HCT116 (cell line): ENCODE measurements around the gene MUC4. TPM values are rescaled to one million over a fixed set of nuclear protein-coding genes. Genes with fewer than 3 reads are reported as not detected.

ENCODE experiments used
- ATAC-seq: fragments of 200-7000 bp; cut with Tn5 transposase; 2 replicates; pipeline ENCODE4 v1.9.1; 2020; ENCODE audit warnings: mild to moderate bottlenecking, moderate library complexity
- BruUV-seq: library from RNA; stranded (reverse); fragments of 400-500 nt; replicated peaks from 2 replicates; lab custom pipeline; 2021; lab: Mats Ljungman, UMichigan
- CTCF ChIA-PET: fragments of 300-600 bp; sonication (Branson Sonifier 250); formaldehyde crosslinking; loops from one replicate; lab custom pipeline; 2021; ENCODE audit warnings: antibody characterized with exemption; lab: Charles Lee
- POLR2A ChIA-PET: fragments of 300-600, 350-600 bp; sonication (Branson Sonifier 250); formaldehyde crosslinking; loops from one replicate; lab custom pipeline; 2021; ENCODE audit warnings: antibody characterized with exemption; lab: Charles Lee
- RAD21 ChIA-PET, 2 experiments: fragments of 300-600 bp; sonication (Branson Sonifier 250); formaldehyde crosslinking; loops; one replicate each; lab custom pipeline; 2023; ENCODE audit warnings: low total read pairs in 2 of 2; ENCODE audit not compliant: uncharacterized antibody in 2 of 2, unreplicated experiment in 2 of 2, low non-redundant PET in 1 of 2; lab: Charles Lee
- DNase-seq: peaks from one replicate; pipeline ENCODE4 v3.0.0-alpha.2; 2010; ENCODE audit warnings: low read depth, low spot score
- H2AFZ ChIP-seq: fragments of 200-600 bp; shearing (Covaris generic), sonication (generic); 2 replicates; pipeline ENCODE4 v1.6.1; 2017; ENCODE audit warnings: low read depth, mixed run types, mixed read lengths, antibody characterized with exemption, low read length; ENCODE audit not compliant: poor library complexity, severe bottlenecking
- H3K27ac ChIP-seq: 2 replicates; pipeline ENCODE4 v1.5.1; 2012; ENCODE audit warnings: low read depth, low read length
- H3K27me3 ChIP-seq: fragments of 200-600 bp; sonication (generic); 2 replicates; pipeline ENCODE4 v1.6.1; 2016; ENCODE audit warnings: mixed run types, low read length, mixed read lengths; ENCODE audit not compliant: insufficient read depth
- H3K36me3 ChIP-seq, 2 experiments: fragments of 200-500 bp in 1 of 2; fragments of 200-600 bp in 1 of 2; sonication (Bioruptor generic) in 1 of 2; sonication (generic) in 1 of 2; 2 replicates each; pipeline versions ENCODE4 v1.5.1 to v1.6.1; 2014 to 2016; ENCODE audit warnings: low read length in 2 of 2, inconsistent platforms in 1 of 2, mixed read lengths in 1 of 2, mixed run types in 1 of 2; ENCODE audit not compliant: insufficient read depth in 2 of 2, control insufficient read depth in 1 of 2
- H3K4me1 ChIP-seq, 2 experiments: fragments of 200-600 bp in 1 of 2; sonication (generic) in 1 of 2; 2 replicates each; pipeline versions ENCODE4 v1.5.1 to v1.6.1; 2012 to 2017; ENCODE audit warnings: low read length in 2 of 2, inconsistent platforms in 1 of 2, mild to moderate bottlenecking in 1 of 2, mixed read lengths in 1 of 2, mixed run types in 1 of 2, moderate library complexity in 1 of 2; ENCODE audit not compliant: insufficient read depth in 2 of 2, control insufficient read depth in 1 of 2
- H3K4me2 ChIP-seq: fragments of 200-600 bp; sonication (generic); 2 replicates; pipeline ENCODE4 v1.6.1; 2017; ENCODE audit warnings: mixed run types, low read length, mixed read lengths
- H3K4me3 ChIP-seq, 2 experiments: fragments of 200-600 bp in 1 of 2; sonication (generic) in 1 of 2; replicated peaks in 1 of 2; 2 replicates each; pipeline ENCODE4 v1.5.1; 2011 to 2016; ENCODE audit warnings: low read length in 2 of 2, control low read depth in 1 of 2, low read depth in 1 of 2, mild to moderate bottlenecking in 1 of 2, mixed read lengths in 1 of 2, mixed run types in 1 of 2
- H3K79me2 ChIP-seq: fragments of 200-600 bp; sonication (generic); 2 replicates; pipeline ENCODE4 v1.6.1; 2017; ENCODE audit warnings: mild to moderate bottlenecking, mixed run types, low read length, moderate library complexity, mixed read lengths; ENCODE audit not compliant: insufficient read depth
- H3K9ac ChIP-seq: fragments of 200-600 bp; sonication (generic); 2 replicates; pipeline ENCODE4 v1.6.1; 2016; ENCODE audit warnings: low read length, mixed read lengths
- H3K9me2 ChIP-seq: fragments of 200-600 bp; sonication (generic), shearing (Covaris generic); 2 replicates; pipeline ENCODE4 v1.6.1; 2017; ENCODE audit warnings: mixed run types, mild to moderate bottlenecking, moderate library complexity; ENCODE audit not compliant: insufficient read depth
- H3K9me3 ChIP-seq, 2 experiments: fragments of 200-500 bp in 1 of 2; fragments of 200-600 bp in 1 of 2; sonication (Bioruptor generic) in 1 of 2; sonication (generic) in 1 of 2; 2 replicates each; pipeline ENCODE4 v1.6.1; 2014 to 2017; ENCODE audit warnings: low read length in 2 of 2, mixed read lengths in 2 of 2, inconsistent platforms in 1 of 2, low read depth in 1 of 2, mild to moderate bottlenecking in 1 of 2, mixed run types in 1 of 2, moderate library complexity in 1 of 2; ENCODE audit not compliant: control insufficient read depth in 1 of 2, insufficient read depth in 1 of 2
- H4K20me1 ChIP-seq: fragments of 200-600 bp; sonication (generic), shearing (Covaris generic); 2 replicates; pipeline ENCODE4 v1.6.1; 2017; ENCODE audit warnings: mixed run types, mild to moderate bottlenecking, moderate library complexity; ENCODE audit not compliant: insufficient read depth
- EGR1 ChIP-seq: IDR thresholded peaks from 2 replicates; pipeline ENCODE4 v1.6.1; 2012; ENCODE audit warnings: low read depth
- FOSL1 ChIP-seq: IDR thresholded peaks from 2 replicates; pipeline ENCODE4 v1.6.1; 2012; ENCODE audit warnings: low read depth
- SIN3A ChIP-seq: IDR thresholded peaks from 2 replicates; pipeline ENCODE4 v1.6.1; 2012; ENCODE audit warnings: low read depth
- SP1 ChIP-seq: IDR thresholded peaks from 2 replicates; pipeline ENCODE4 v1.6.1; 2012; ENCODE audit warnings: low read depth
- SRF ChIP-seq: IDR thresholded peaks from 2 replicates; pipeline ENCODE4 v1.6.1; 2012; ENCODE audit warnings: low read depth
- TCF7L2 ChIP-seq: IDR thresholded peaks from 2 replicates; pipeline ENCODE4 v1.7.0; 2011; ENCODE audit warnings: borderline replicate concordance, inconsistent platforms; ENCODE audit not compliant: insufficient read depth, insufficient read length; ENCODE audit errors: extremely low read depth
- YY1 ChIP-seq: IDR thresholded peaks from 2 replicates; pipeline ENCODE4 v1.6.1; 2011; ENCODE audit warnings: low read length, low read depth, moderate library complexity, mild to moderate bottlenecking; ENCODE audit not compliant: insufficient replicate concordance; ENCODE audit errors: extremely low read depth
- ZNF274 ChIP-seq: fragments of 200-500 bp; sonication (Bioruptor generic); IDR thresholded peaks from 2 replicates; pipeline ENCODE4 v1.6.1; 2014; ENCODE audit warnings: mild to moderate bottlenecking, low read depth, low read length, inconsistent platforms
- intact Hi-C: fragments of 100-400 bp; cut with micrococcal nuclease; formaldehyde crosslinking; loops from 2 replicates; pipeline ENCODE4 v1.10.0; 2022
- total RNA-seq: library from RNA; stranded (reverse); gene quantifications from one replicate; pipeline ENCODE4 v1.2.1, GENCODE V29; 2021; ENCODE audit not compliant: unreplicated experiment
- TF ChIP-seq, protein P1 (sequence below): IDR thresholded peaks from 2 replicates; pipeline ENCODE4 v1.6.1; 2012
- TF ChIP-seq, protein P2 (sequence below): IDR thresholded peaks from 2 replicates; pipeline ENCODE4 v1.6.1; 2012

MUC4 gene
- total RNA-seq, 1 experiment from 2014 or later: 0.64 TPM

DNA sequence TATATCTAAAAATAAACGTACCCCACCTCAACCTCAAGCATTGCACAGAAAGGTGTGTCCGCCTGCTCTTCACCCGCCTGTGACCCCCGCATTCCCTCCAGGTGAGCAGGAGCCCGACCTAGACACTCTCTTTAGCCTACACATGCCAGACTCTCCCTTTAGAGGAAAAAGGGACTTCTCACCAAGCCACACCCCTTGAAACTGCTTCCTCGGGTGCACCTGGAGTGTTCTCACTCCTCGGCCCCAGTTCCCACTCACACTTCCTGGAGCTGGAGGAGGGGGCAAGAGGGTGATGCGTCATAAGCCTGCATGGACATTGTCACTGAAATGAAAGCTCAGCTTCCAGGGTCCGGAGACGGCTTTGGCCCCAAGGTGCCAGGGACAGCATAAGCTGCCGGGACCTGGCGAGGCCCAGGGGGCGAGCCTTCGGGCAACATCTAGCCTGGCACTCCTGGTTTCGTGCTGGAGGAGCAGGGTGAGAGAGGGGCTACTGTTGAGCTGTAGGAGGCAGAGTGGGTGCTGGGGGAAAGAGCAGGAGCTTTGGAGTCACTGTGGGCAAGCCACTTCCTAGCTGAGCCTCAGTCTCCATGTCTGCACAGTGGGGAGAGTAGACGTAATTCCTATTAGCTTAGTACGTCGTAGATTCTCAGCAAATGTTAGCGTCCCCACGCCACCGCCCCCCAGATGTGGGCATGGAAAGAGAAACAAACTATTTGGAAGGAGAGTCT is 9.8 kb upstream of the MUC4 start:
- H4K20me1 ChIP-seq: no peaks in the 10 kb centered on the region
- H2AFZ ChIP-seq: no peak overlapping the region
- ChIA-PET CTCF (no interaction called here), RAD21 (no interaction called here), POLR2A (no interaction called here)
- H3K9me2 ChIP-seq: no peaks in the 10 kb centered on the region
- DNase-seq: no peak
- H3K4me1 ChIP-seq: peaks cover 2 to 16% of the 10 kb centered on the region in 2 experiments; a peak in 1 of 4 replicates
- H3K9me3 ChIP-seq: no peaks in the 10 kb centered on the region
- no peak overlapping the region for H3K27ac ChIP-seq
- intact Hi-C loops: no loop called here
- TF ChIP-seq FOSL1 (no peak), EGR1 (no peak), SRF (no peak), TCF7L2 (no peak), SIN3A (no peak)
- TF ChIP-seq, protein P1, sequence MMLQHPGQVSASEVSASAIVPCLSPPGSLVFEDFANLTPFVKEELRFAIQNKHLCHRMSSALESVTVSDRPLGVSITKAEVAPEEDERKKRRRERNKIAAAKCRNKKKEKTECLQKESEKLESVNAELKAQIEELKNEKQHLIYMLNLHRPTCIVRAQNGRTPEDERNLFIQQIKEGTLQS: no peak
- TF ChIP-seq, protein P2, sequence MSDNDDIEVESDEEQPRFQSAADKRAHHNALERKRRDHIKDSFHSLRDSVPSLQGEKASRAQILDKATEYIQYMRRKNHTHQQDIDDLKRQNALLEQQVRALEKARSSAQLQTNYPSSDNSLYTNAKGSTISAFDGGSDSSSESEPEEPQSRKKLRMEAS: no peak
- no TSS peak for BruUV-seq
- H3K4me2 ChIP-seq: no peak overlapping the region
- H3K4me3 ChIP-seq: no peak overlapping the region
- no peak; the same call in 1 of the 2 replicates for ATAC-seq
- no peak overlapping the region for H3K9ac ChIP-seq
- H3K27me3 ChIP-seq: no peaks in the 10 kb centered on the region
- H3K36me3 ChIP-seq: no peaks in the 10 kb centered on the region
- H3K79me2 ChIP-seq: no peaks in the 10 kb centered on the region

DNA sequence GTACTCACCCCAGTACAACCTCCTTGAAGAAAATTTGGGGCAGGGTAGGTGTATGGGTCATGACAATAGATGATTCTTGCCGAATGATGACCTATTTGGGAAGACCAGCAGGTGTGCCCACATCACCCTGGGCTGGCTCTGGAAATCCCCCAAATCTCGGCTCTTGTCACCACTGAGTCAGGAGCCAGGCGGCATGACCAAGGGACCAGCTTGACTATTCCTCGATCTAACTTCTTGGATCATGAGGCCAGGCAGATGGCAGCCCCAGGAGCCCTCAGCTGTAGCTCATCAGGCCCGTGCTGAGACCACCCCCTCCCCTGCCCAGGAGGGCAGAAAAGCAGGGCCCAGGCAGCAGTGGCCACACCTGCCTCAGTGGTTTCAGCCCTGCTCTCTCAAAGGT is 9.2 kb upstream of the MUC4 start:
- ATAC-seq (no peak), DNase-seq (no peak)
- ChIA-PET CTCF (no interaction called here), POLR2A (no interaction called here), RAD21 (no interaction called here)
- Histone ChIP-seq H3K27ac (no peak overlapping the region), H3K27me3 (no peaks in the 10 kb centered on the region), H3K9me3 (no peaks in the 10 kb centered on the region), H3K79me2 (no peaks in the 10 kb centered on the region), H2AFZ (no peak overlapping the region), H3K9ac (no peak overlapping the region), H3K4me1 (peaks cover 2 to 16% of the 10 kb centered on the region in 2 experiments; a peak in 1 of 4 replicates), H3K9me2 (no peaks in the 10 kb centered on the region), H3K4me3 (no peak overlapping the region), H3K36me3 (no peaks in the 10 kb centered on the region), H3K4me2 (no peak overlapping the region), H4K20me1 (no peaks in the 10 kb centered on the region)
- intact Hi-C loops: no loop called here
- BruUV-seq: no TSS peak
- TF ChIP-seq, protein P1: no peak
- TF ChIP-seq EGR1: no peak
- TF ChIP-seq ZNF274: no peak
- TF ChIP-seq YY1: no peak
- TF ChIP-seq SP1: no peak
